HG03039 (cell line): ENCODE measurements around the gene TTC23.

Experiments
- ATAC-seq: cut with Tn5 transposase; IDR thresholded peaks from one replicate; pipeline ENCODE4 v1.9.1; 2021; ENCODE audit warnings: mild to moderate bottlenecking, moderate library complexity; ENCODE audit not compliant: unreplicated experiment

TTC23 gene

GRCh38 chr15:99106417-99107220 is 142.8 kb downstream of the TTC23 start:
- no peak for ATAC-seq

GRCh38 chr15:99105514-99106341 is 143.7 kb downstream of the TTC23 start:
- ATAC-seq = no peak

- peak; percentile 51 for ATAC-seq
Measured at GRCh38 chr15:99104788-99105513, 144.4 kb downstream of the TTC23 start, which contains the start of gene SYNM. Gene SYNM (plus strand): TSS chr15:99105080. CDS start chr15:99105200, 120 bp downstream.

- no peak for ATAC-seq
Measured at GRCh38 chr15:99103279-99103678, 146.1 kb downstream of the TTC23 start.

GRCh38 chr15:99102332-99103235 is 146.8 kb downstream of the TTC23 start:
- ATAC-seq = no peak

GRCh38 chr15:99101501-99101900 is 147.9 kb downstream of the TTC23 start:
- no peak for ATAC-seq

- ATAC-seq = no peak
Measured at GRCh38 chr15:99100245-99101173, 148.9 kb downstream of the TTC23 start.

- no peak for ATAC-seq
Measured at GRCh38 chr15:99099661-99100060, 149.7 kb downstream of the TTC23 start.

- no peak for ATAC-seq
Measured at GRCh38 chr15:99098991-99099390, 150.4 kb downstream of the TTC23 start.

- ATAC-seq = no peak
Measured at GRCh38 chr15:99098426-99098825, 151.0 kb downstream of the TTC23 start.

- ATAC-seq = no peak
Measured at GRCh38 chr15:99097441-99098410, 151.7 kb downstream of the TTC23 start.

- ATAC-seq = no peak
Measured at GRCh38 chr15:99096894-99097426, 152.4 kb downstream of the TTC23 start.

- ATAC-seq = no peak
Measured at GRCh38 chr15:99096173-99096893, 153.0 kb downstream of the TTC23 start.

- no peak for ATAC-seq
Measured at GRCh38 chr15:99095626-99096025, 153.8 kb downstream of the TTC23 start.

GRCh38 chr15:99092554-99093172 is 156.7 kb downstream of the TTC23 start:
- no peak for ATAC-seq

GRCh38 chr15:99090938-99091337 is 158.4 kb downstream of the TTC23 start:
- no peak for ATAC-seq
